Mammary epithelial cell (primary cell): ENCODE measurements around the gene SDC3.
"Not testable (repeated sequence)": the region's sequence is repeated elsewhere in the genome, so short reads cannot be mapped to it uniquely, and the experiment has no call there.

Source experiments
- EZH2 ChIP-seq: IDR thresholded peaks from 2 replicates; pipeline ENCODE4 v1.6.1; 2012; ENCODE audit warnings: low read length, inconsistent platforms, borderline replicate concordance
- TF ChIP-seq, protein P1 (sequence below), 2 donors: IDR thresholded peaks in 1 of 2; conservative IDR thresholded peaks in 1 of 2; 2 replicates each; pipeline ENCODE4 v1.5.1; 2011 to 2012; ENCODE audit warnings: inconsistent platforms in 2 of 2, low read length in 2 of 2, mild to moderate bottlenecking in 2 of 2, control low read depth in 1 of 2, low read depth in 1 of 2; ENCODE audit not compliant: insufficient read depth in 1 of 2; ENCODE audit errors: extremely low read depth in 1 of 2

DNA sequence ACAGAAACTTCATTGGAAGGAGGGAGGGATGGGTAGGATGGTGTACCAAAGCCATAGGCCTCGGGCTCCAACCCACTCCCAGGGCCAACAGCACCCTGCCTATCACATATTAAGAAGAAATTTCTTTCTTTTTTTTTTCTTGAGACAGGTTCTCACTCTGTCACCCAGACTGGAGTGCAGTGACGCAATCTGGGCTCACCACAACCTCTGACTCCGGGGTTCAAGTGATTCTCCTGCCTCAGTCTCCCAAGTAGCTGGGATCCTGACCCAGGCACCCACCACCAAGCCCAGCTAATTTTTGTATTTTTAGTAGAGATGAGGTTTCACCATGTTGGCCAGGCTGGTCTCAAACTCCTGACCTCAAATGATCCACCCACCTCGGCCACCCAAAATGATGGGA, 40.5 kb downstream of the SDC3 start:
- TF ChIP-seq, protein P1, sequence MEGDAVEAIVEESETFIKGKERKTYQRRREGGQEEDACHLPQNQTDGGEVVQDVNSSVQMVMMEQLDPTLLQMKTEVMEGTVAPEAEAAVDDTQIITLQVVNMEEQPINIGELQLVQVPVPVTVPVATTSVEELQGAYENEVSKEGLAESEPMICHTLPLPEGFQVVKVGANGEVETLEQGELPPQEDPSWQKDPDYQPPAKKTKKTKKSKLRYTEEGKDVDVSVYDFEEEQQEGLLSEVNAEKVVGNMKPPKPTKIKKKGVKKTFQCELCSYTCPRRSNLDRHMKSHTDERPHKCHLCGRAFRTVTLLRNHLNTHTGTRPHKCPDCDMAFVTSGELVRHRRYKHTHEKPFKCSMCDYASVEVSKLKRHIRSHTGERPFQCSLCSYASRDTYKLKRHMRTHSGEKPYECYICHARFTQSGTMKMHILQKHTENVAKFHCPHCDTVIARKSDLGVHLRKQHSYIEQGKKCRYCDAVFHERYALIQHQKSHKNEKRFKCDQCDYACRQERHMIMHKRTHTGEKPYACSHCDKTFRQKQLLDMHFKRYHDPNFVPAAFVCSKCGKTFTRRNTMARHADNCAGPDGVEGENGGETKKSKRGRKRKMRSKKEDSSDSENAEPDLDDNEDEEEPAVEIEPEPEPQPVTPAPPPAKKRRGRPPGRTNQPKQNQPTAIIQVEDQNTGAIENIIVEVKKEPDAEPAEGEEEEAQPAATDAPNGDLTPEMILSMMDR (conservative IDR thresholded peaks at IDR 0.05 in 1 of 2, IDR thresholded peaks at IDR 0.05 in 1 of 2; ENCODE audit: extremely low read depth in 1 of 2, insufficient read depth in 1 of 2, low read depth in 1 of 2, low read length in 2 of 2): not testable (repeated sequence)
- not testable (repeated sequence) for TF ChIP-seq EZH2
